Fibroblast of the conjunctiva (primary cell): ENCODE results near the gene MITF.
A peak's percentile ranks its signal among the peaks of the same experiment; 100 is the strongest.

Source experiments
- DNase-seq: peaks from one replicate; pipeline ENCODE4 v3.0.0-alpha.2; 2010; ENCODE audit warnings: low read depth

Gene MITF

GRCh38 chr3:69838217-69838616, 99.0 kb downstream of the MITF start:
- peak; percentile 94 for DNase-seq

GRCh38 chr3:69838696-69839515, 99.6 kb downstream of the MITF start:
- DNase-seq = no peak

DNA sequence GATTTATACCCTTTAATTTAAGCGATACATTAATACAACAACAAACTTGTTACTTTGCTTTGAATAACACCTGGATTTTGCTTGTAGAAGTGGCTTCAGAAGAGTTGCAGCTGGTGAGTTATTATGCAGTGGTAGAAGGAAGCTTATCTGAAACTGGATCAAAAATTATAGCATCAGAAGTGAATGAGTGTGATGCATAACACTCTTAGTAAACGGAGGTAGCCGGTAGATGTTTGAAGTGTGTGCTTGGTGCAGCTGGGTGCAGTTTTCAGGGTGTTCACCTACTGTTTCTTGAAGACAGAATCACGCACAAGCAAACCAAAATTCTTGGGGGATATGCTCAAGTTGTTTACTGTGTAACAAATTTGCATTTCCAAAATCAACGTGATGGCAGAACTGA, 103.1 kb downstream of the MITF start:
- no peak for DNase-seq

DNA sequence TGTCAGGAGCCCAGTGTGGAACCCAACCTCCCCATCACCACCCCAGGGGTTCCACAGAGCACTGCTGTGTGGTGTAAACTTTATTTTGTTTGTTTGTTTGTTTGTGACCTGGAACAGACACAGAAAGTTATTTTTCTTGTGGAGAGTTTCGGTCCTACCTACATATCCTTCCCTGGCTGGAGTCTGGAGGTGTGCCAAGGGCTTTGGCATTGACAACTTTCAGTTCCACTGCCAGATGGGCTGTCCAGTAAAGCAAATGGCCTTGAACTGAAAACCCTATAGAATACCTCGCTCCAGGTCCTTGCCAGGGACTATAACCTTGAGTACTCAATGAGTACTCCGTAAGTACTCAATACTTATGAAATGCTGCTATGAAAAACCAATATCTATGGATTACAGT, 103.5 kb downstream of the MITF start:
- DNase-seq = no peak

GRCh38 chr3:69844706-69845105, 105.4 kb downstream of the MITF start:
- DNase-seq = no peak

- DNase-seq = no peak
These were observed 108.0 kb downstream of the MITF start for GRCh38 chr3:69847303-69847702.

DNA sequence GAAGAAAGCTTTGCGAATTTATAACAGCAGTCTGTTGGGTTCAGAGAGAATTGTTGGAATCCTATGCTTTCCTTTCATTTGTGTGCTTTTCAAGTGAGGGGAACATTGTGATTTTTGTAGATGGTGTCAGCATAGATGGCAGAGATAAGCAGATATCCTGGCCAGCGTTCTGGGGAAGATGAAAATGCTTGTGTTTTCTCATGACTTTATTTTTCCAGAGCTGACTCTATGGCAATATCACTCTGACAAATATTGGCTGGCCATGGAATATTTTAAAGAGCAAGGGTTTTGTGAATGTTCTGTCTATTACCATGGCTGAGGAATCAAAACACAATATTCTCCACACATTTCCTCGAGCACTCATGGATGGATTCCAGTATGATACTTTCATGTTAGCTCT, 108.8 kb downstream of the MITF start:
- no peak for DNase-seq

DNA sequence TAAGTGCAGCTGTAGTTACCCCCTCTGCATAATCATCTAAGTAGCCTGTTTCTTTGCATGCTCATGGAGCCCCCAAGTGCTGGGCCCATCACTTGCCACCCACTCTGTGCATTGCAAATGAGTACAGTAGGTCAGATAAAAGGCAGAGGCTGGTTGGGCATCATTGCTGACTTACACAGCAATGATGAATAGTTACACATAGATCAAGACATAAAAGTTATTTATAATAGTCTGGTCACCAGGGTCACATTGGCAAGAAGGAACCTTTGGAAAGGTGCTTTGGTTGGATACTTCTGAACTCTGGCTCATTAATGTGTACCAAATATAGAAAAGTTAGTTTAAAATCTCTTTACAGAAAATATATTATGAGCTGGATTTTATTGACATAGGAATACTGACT, 111.6 kb downstream of the MITF start:
- DNase-seq = no peak

DNA sequence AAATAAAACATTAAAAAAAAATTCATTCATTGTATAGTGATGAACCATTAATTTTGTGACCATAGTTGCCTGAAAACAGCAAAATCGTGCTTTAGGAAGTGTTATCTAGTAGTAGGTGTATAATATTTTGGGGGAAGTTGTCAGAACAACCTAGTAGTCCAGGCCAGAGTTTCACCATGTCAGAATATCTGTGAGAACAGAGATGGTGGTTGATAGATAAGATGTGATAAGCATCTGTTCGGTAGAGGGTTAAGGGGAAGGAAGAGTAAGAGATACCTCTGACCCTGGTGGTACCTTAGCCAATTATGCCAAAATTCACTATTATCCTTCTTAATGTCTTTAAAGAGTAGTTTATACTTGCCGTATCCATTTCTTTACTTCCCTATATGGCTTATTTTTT, 113.8 kb downstream of the MITF start:
- no peak for DNase-seq

DNA sequence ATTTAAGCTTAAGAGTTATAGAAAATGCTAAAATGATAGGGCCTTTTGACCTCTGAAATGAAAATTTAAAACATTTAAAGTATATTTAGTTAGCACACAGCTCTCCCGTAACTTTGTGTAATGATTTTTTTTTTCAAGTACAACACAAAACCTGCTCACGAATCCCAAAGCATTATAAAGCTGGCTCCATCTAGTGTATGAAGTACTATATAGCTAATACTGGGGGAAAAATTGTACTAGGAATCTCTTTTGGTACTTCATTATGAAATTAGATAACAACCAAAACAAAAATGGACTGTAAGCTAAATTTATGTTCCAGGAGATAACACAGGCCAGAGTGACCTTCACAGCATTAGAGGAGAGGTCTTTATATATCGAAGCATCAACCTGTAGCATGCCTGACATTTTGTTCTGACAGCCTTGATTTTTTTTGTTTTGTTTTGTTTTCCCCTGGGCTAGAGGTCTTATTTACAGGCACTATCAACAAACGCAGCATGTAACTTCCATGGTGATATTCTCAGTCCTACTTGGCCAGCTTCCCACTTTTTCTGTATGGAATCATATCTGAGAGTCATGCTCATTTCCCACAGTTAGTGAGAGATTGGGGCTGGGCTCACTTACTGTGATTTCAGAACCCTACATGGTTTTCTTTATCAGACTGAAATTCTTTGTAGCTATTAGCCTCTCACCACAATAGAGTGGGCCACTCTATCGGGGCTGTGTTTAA, 116.3 kb downstream of the MITF start:
- peak; percentile 47 for DNase-seq

DNA sequence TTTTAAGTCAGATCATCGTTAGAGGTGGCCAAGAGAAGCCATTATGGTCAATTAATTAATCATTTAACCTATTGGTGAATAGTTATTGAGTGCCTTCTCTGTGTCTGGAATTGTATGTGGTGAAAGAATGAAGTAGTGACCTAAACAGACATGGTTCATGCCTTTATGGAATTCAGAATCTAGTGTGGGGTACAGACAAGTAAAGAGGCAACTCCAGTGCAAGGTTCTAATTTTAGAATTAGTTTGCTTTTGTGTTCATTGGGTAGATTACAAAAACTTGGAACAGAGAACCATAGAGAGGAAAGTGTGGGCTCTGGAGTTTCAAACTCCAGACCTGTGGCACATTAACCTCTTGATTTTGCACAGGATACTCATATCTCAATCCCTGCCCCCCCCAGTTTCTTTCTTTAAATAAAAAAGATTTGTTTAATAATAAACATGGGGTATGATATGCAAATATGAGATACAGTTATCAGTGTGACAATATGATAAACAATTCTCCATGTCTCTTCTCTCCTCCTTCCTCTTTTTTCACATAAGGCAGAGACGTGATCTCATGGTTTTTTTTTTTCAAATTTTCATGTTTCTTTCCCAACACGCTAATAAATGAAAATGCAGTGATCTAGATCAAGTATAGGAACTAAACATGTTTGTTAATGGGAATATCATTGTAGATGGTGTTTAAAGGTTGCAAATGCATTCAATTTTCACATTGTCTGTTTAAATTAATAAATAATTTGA, 117.9 kb downstream of the MITF start:
- no peak for DNase-seq

DNA sequence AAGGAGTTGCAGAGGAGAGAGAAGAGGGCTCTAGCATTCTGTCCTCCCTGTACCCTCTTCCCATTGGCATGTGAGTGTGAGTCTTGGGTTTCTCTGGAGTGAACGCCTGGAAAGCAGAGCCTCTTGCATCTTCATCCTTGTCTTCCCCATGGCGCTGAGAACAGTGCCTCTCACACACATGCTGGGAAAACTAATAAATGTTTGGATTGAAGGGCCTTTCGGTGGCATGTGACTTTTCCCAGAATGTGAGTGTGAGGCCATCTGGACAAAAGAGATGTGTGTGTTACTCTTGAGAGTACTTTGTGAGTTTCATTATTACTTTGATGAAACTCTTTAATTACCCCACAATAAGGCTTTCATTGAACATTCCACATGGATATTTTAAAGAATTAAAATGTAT, 122.3 kb downstream of the MITF start:
- DNase-seq = no peak

DNA sequence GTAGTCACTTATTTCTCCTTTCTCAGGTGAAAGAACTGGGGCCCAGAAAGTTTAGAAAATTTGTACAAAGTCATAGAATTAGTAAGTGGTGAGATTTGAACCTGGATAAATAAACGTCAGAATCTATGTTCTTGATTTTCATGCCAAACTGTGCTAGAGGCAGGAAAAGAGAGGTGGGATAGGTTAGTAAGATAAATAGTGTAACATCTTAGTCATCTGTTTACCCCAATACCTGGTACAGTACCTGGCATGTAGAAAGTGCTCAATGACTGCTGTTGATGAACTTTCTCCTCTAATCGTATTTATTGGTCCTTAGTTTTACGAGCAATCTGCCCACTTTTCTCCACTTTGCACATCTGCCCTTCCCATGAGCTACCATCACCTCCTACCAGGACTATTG, 124.9 kb downstream of the MITF start:
- DNase-seq = no peak

DNA sequence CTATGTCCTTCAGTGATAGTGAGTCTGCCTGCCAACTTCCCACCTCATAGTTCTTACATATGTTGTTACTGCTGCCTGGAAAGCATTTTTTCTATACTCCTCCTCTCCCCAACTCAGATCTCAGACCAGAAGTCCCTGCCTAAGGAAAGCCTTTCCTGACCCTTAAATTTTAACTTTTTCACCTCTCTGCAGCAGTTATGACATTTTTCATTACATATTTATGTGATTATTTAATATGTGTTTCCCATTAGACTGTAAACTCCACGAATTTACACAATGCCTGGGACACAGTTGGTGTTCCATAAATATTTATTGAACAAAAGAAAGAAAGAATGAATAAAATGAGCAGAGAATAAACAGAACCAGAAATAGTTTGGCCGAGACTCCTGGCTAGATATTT, 125.5 kb downstream of the MITF start:
- DNase-seq = no peak

DNA sequence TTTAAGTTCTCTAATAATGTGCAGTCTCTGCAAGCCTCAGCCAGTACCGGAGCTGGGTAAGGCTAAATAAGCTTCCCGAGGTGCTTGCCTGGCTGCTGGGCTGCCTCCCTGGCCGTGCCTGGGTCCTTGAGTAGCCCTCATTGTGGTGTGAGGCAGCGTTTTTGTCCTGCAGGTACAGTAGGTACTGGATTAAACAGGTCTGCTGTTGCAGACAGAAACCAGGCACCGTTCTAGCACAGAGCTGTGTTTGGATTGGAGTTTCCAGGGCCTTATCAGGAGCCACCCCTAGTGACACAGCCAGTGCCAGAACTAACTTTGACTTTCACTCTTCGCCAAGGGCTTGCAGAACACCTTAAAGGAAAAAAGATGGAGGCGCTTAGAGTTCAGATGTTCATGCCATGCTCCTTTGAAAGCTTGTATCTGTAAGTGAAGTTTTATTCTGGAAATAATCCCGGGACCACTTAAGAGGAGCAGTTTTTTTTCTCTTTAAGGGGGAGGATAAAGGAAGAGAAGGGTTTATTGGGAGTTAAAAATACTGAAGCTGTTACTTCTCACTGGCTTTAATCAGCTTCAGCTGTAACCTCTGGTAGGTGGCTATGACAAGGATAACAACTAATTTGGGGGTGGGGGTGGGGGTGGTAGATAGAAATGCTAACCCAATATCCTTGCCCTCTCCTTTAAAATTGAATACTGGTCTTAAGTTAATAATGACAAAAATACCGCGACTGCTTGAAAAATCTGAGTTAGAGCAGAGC, 126.8 kb downstream of the MITF start:
- no peak for DNase-seq

GRCh38 chr3:69866988-69867720, 127.9 kb downstream of the MITF start:
- DNase-seq = no peak

DNA sequence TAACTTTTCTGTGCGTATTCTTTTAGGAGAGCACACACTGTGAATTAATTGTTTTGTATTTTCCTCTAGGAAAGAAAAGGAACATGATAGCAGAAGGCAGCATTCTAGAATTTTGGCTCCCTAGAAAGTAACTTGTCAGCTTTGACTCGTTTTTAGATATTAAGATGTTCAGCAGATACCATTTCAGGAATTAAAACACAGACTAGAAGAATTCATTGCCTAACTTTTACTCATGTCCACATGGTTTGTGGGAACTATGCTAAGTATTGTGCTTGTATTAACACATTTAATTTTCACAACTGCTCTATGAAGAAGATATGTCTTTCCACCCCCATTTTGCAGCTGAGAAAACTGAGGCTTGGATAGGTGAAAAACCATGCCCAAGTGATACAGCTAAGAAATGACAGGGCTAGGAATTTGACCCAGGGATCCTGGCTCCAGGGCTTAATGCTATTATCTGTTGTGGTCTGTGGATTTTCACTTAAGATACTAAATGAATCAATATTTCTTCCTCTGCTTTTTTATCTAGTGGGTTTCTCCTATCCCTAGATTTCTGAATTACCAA, 128.8 kb downstream of the MITF start:
- DNase-seq = no peak

DNA sequence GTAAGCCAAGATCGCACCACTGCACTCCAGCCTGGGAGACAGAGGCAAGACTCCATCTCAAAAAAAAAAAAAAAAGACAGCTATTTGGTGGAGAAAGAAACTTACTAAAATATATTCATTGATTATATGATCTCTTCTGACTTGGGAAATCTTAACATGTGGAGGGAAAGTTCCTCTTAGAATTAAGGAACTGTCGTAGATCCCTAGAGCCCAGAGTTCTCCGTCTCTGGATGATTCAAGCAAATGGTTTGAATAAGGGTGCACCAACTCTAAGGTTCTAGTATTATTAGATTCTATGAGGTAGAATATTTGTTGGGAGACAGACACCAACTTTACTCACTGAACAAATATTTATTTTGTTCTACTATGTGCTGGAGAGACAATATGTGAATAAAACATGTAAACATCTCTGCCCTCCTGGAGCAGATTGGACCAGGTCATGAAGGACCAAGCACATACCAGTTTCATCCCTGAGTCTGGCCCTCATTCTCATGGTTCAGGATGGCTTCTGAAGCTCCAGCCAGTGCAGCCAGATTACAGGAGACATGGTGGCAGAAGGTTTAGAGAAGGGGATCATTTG, 129.7 kb downstream of the MITF start:
- no peak for DNase-seq

GRCh38 chr3:69869643-69870042, 130.4 kb downstream of the MITF start:
- peak; percentile 10 for DNase-seq

GRCh38 chr3:69871251-69871650, 132.0 kb downstream of the MITF start:
- DNase-seq = no peak

GRCh38 chr3:69871868-69872267, 132.6 kb downstream of the MITF start:
- no peak for DNase-seq
